H7 (cell line): ENCODE data around the gene ADTRP. TPM values are rescaled to one million over a fixed set of nuclear protein-coding genes. Genes with fewer than 3 reads are reported as not detected.
A peak's percentile ranks its signal among the peaks of the same experiment; 100 is the strongest.

Source experiments
- DNase-seq: peaks from one replicate; pipeline ENCODE4 v3.0.0; 2012
- H3K27me3 ChIP-seq: 2 replicates; pipeline ENCODE4 v1.6.0; 2011; ENCODE audit warnings: mild to moderate bottlenecking, low read length; ENCODE audit not compliant: control insufficient read depth, insufficient read depth
- H3K36me3 ChIP-seq: replicated peaks from 2 replicates; pipeline ENCODE4 v1.5.1; 2011; ENCODE audit warnings: low read length; ENCODE audit not compliant: control insufficient read depth, insufficient read depth
- H3K4me3 ChIP-seq: 2 replicates; pipeline ENCODE4 v1.5.1; 2011; ENCODE audit warnings: low read depth, mild to moderate bottlenecking, control low read depth, low read length, moderate library complexity; ENCODE audit not compliant: insufficient read depth
- total RNA-seq: library from RNA; depleted of rRNA; stranded (reverse); fragments of >200 nt; shearing (Covaris generic); gene quantifications from 2 replicates; pipeline ENCODE4 v1.2.3, GENCODE V29; 2014

Gene ADTRP
- total RNA-seq, 1 experiment from 2014 or later, result 0.21 TPM

DNA sequence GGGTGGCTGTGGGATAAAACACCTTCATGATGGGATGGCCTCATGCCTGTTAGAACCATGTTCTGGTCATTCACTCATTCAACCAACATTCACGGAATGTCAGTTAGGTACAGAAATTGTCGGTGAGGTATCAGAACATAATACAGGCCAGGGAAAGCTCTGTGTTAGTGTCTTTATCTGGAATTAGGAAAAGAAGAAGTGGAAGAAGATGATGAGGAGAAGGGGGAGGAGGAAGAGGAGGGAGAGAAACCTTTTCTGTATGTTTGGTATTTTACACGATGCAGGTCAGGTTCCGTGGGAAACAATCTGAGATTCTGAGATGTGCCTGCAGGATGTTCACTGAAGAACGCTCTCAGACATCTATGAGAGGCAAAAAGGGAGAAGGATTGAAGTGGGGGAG lies 5.6 kb downstream of the ADTRP start:
- DNase-seq, result no peak
- Histone ChIP-seq H3K4me3 (no peak overlapping the region), H3K27me3 (no peaks in the 10 kb centered on the region), H3K36me3 (no peaks in the 10 kb centered on the region)

DNA sequence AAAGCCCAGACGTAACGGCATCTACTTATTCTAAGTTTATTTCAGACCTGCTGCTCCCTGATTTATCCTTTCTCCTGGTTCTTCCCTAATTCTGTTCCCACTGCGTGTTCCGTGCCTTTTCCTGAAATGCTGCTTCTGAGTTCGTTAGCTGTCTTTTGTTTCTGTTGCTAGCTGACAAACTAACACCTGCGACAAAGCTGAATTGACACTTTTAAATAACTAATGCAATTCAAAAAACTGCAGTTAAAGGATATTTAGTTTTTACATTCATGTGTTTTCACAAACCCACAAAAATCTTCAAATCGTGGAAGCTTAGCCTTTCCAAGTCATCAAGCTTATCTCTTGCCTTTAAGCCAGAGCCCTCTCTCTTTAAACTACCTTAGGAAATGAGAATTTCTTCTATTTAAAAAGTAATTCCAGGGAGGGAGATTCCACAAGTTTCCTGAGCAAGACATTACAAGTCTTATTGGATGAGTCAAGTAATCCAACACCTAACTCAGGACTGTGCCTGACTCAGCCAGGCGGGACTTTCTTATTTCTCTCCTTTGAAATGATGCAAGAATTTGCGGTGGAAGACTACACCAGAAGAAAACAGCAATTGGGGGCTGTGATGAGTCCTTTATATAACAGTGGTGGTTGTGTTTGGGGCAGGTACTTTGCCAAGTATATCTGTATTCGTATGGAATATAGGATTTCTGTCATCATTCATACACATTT lies 6.3 kb downstream of the ADTRP start:
- no peaks in the 10 kb centered on the region for H3K36me3 ChIP-seq
- DNase-seq, result no peak

GRCh38 chr6:11771473-11772048 lies 7.0 kb downstream of the ADTRP start:
- no peak overlapping the region for H3K4me3 ChIP-seq
- no peak for DNase-seq
- H3K36me3 ChIP-seq, result no peaks in the 10 kb centered on the region
- H3K27me3 ChIP-seq, result no peaks in the 10 kb centered on the region

More for the DNA sequence above, 6.3 kb downstream of the ADTRP start:
- no peaks in the 10 kb centered on the region for H3K27me3 ChIP-seq
- no peak overlapping the region for H3K4me3 ChIP-seq

- H3K27me3 ChIP-seq, result no peaks in the 10 kb centered on the region
- peak; percentile 68 for DNase-seq
- H3K4me3 ChIP-seq, result no peak overlapping the region
- H3K36me3 ChIP-seq, result no peaks in the 10 kb centered on the region
These were observed 7.8 kb downstream of the ADTRP start for GRCh38 chr6:11770546-11771466.

DNA sequence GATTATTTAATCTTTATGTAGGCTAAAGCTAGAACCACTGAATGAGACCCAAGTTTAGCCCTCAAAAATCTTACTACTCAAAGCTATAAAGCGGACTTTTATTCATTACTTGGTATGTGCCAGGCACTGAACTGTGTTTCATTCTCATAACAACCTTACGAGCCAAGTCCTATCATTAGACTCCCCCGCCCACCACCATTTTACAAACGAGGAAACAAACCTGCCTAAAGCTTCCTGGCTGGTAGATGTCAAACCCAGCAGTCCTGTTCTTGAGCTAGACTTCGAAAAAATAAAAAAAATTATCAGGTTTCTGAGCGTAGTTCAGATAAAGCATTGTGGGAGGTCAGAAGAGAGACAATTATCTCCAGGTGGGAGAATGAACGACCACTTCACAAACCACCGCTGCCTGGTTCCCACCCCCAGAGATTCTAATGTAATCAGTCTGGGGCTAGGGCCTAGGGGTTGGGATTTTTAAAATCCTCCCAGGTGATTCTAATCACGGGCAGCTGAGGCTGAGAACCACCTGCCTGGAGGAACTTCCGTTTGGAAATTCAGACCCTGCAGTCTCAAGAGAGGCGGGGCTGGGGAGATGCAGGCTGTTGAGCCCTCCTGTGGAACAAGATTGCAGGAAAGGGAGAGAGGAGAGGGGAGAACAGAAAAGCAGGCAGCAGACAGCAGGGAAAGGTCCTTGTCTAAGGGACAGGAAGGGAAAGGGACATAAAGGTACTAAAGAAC lies 8.6 kb downstream of the ADTRP start:
- DNase-seq, result peak; percentile 53
- H3K36me3 ChIP-seq, result no peaks in the 10 kb centered on the region
- H3K27me3 ChIP-seq, result no peaks in the 10 kb centered on the region
- no peak overlapping the region for H3K4me3 ChIP-seq

DNA sequence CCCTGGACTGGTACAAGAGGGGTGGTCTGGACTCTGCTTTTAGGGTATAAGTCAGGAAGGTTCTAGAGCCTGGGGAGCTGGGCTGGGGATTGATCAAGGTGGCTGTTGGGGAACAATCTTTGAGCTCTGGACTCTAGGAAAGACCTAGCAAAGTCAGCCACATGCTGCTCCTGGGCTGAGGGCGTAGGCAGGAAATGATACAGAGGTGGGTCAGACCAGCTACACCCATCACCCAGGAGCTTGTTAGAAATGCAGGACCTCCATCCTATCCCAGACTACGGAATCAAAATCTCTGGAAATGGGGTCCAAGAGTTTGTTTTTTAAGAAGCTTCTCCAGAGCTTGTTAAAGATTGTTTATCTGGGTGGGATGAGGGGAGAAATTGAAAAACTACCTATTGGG lies 9.4 kb downstream of the ADTRP start:
- no peak overlapping the region for H3K4me3 ChIP-seq
- H3K27me3 ChIP-seq, result no peaks in the 10 kb centered on the region
- H3K36me3 ChIP-seq, result no peaks in the 10 kb centered on the region
- no peak for DNase-seq

- no peak for DNase-seq
- H3K4me3 ChIP-seq, result no peak overlapping the region
- H3K27me3 ChIP-seq, result no peaks in the 10 kb centered on the region
- H3K36me3 ChIP-seq, result no peaks in the 10 kb centered on the region
These were observed 10.4 kb downstream of the ADTRP start for GRCh38 chr6:11767978-11768756.

DNA sequence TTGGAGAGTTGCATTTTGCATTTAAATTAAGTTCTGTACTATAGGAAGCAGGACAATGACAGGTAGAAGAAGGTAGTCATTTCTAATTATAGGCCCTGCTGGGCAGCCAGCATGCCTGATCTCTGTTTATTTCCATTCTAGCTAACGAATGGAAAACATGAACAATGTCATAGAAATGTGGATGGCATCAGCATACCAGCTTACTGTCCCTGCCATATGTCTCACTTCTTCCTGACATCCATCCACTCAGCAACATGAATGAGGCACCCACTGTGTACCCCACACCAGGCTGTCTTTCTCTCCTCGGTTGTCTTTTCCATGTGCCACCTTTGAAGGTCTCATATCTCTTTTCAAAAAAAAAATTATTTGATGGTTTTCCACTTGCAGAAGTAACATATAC lies 11.1 kb downstream of the ADTRP start:
- no peak overlapping the region for H3K4me3 ChIP-seq
- H3K27me3 ChIP-seq, result no peaks in the 10 kb centered on the region
- no peak for DNase-seq
- H3K36me3 ChIP-seq, result no peaks in the 10 kb centered on the region

- Histone ChIP-seq H3K27me3 (no peaks in the 10 kb centered on the region), H3K36me3 (no peaks in the 10 kb centered on the region), H3K4me3 (no peak overlapping the region)
- no peak for DNase-seq
These were observed 11.8 kb downstream of the ADTRP start for GRCh38 chr6:11766589-11767450.

GRCh38 chr6:11766043-11766442 lies 12.6 kb downstream of the ADTRP start:
- no peaks in the 10 kb centered on the region for H3K36me3 ChIP-seq
- H3K27me3 ChIP-seq, result no peaks in the 10 kb centered on the region
- no peak for DNase-seq
- no peak overlapping the region for H3K4me3 ChIP-seq

GRCh38 chr6:11764250-11764604 lies 14.4 kb downstream of the ADTRP start:
- no peaks in the 10 kb centered on the region for H3K36me3 ChIP-seq
- H3K4me3 ChIP-seq, result no peak overlapping the region
- DNase-seq, result no peak
- no peaks in the 10 kb centered on the region for H3K27me3 ChIP-seq

DNA sequence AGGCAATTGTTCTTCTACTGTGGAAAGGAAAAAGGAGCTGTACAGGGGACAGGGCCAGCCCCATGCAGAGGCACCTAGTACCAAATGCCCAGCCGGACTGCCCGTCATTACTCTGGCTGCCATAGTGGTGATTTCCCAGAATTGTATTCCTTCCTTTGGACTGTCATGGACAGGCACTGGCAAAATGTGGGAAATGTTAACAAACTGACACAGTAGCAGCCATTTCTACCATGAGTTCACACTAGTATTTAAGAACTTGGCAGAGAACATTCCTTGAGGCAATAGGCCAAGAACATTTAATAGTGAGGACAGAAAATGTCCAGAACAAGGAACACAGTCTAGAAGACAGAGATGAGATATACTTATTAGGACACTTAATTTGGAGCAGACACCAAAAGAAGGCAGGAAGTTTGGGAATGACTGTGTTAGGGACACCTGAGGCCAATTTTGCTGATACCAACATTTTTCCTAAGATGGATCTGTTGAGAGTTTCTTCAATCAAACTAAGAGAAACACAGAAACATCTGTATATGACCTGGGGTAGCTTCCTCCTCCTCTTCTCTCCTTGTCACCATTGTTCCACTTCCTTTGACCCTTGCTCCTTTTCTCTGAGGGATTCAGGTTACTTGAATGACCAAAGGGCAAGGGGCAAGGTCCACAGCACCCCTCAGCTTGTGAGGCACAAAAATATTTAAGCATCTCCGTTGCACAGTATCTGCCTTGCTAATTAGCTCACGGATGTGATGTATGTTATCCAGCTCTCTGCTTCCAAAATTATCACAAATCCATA lies 14.9 kb downstream of the ADTRP start:
- no peak for DNase-seq
- Histone ChIP-seq H3K27me3 (no peaks in the 10 kb centered on the region), H3K36me3 (no peaks in the 10 kb centered on the region), H3K4me3 (no peak overlapping the region)
